ENCODE measurements around the gene MBD5.

The MBD5 gene

GRCh38 chr2:148130581-148130980 is 109.7 kb downstream of the MBD5 start:
- no peak for DNase-seq

GRCh38 chr2:148132412-148132811 is 111.5 kb downstream of the MBD5 start:
- DNase-seq = no peak

GRCh38 chr2:148135705-148136104 is 114.8 kb downstream of the MBD5 start:
- no peak for DNase-seq

GRCh38 chr2:148136441-148136840 is 115.5 kb downstream of the MBD5 start:
- DNase-seq = no peak

GRCh38 chr2:148161909-148162435 is 141.1 kb downstream of the MBD5 start:
- DNase-seq = no peak

GRCh38 chr2:148162871-148163270 is 142.0 kb downstream of the MBD5 start:
- no peak for DNase-seq

- no peak for DNase-seq
Observed at GRCh38 chr2:148165975-148166374, 145.1 kb downstream of the MBD5 start.

- no peak for DNase-seq
Observed at GRCh38 chr2:148167241-148167766, 146.4 kb downstream of the MBD5 start.

- DNase-seq = no peak
Observed at GRCh38 chr2:148167855-148168254, 147.0 kb downstream of the MBD5 start.

- DNase-seq = no peak
Observed at GRCh38 chr2:148172131-148172753, 151.4 kb downstream of the MBD5 start.

- no peak for DNase-seq
Observed at GRCh38 chr2:148173168-148173567, 152.3 kb downstream of the MBD5 start.

- no peak for DNase-seq
Observed at GRCh38 chr2:148177559-148177958, 156.7 kb downstream of the MBD5 start.

- DNase-seq = no peak
Observed at GRCh38 chr2:148179724-148180123, 158.8 kb downstream of the MBD5 start.

- no peak for DNase-seq
Observed at GRCh38 chr2:148184976-148185375, 164.1 kb downstream of the MBD5 start.

GRCh38 chr2:148194882-148195281 is 174.0 kb downstream of the MBD5 start:
- no peak for DNase-seq

GRCh38 chr2:148201075-148202004 is 180.4 kb downstream of the MBD5 start:
- no peak for DNase-seq

GRCh38 chr2:148202237-148202636 is 181.3 kb downstream of the MBD5 start:
- DNase-seq = no peak

GRCh38 chr2:148207111-148207510 is 186.2 kb downstream of the MBD5 start:
- no peak for DNase-seq

- DNase-seq = no peak
Observed at GRCh38 chr2:148209603-148210002, 188.7 kb downstream of the MBD5 start.

- peak; percentile 17 for DNase-seq
Observed at GRCh38 chr2:148218326-148219075, 197.6 kb downstream of the MBD5 start.

GRCh38 chr2:148221166-148221565 is 200.3 kb downstream of the MBD5 start:
- DNase-seq = no peak

- DNase-seq = no peak
Observed at GRCh38 chr2:148221926-148222325, 201.0 kb downstream of the MBD5 start.

GRCh38 chr2:148231858-148232257 is 211.0 kb downstream of the MBD5 start:
- no peak for DNase-seq
